ENCODE measurements around the gene DCTN2.
"Not testable (repeated sequence)": the region's sequence is repeated elsewhere in the genome, so short reads cannot be mapped to it uniquely, and the experiment has no call there.

DNA sequence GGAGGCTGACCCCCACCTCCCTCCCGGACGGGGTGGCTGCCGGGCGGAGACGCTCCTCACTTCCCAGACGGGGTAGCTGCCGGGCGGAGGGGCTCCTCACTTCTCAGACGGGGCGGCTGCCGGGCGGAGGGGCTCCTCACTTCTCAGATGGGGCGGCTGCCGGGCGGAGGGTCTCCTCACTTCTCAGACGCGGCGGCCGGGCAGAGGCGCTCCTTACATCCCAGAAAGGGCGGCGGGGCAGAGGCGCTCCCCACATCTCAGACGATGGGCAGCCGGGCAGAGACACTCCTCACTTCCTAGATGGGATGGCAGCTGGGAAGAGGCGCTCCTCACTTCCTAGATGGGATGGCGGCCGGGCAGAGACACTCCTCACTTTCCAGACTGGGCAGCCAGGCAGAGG is 39.2 kb downstream of the DCTN2 start:
- TF ChIP-seq, protein P1, sequence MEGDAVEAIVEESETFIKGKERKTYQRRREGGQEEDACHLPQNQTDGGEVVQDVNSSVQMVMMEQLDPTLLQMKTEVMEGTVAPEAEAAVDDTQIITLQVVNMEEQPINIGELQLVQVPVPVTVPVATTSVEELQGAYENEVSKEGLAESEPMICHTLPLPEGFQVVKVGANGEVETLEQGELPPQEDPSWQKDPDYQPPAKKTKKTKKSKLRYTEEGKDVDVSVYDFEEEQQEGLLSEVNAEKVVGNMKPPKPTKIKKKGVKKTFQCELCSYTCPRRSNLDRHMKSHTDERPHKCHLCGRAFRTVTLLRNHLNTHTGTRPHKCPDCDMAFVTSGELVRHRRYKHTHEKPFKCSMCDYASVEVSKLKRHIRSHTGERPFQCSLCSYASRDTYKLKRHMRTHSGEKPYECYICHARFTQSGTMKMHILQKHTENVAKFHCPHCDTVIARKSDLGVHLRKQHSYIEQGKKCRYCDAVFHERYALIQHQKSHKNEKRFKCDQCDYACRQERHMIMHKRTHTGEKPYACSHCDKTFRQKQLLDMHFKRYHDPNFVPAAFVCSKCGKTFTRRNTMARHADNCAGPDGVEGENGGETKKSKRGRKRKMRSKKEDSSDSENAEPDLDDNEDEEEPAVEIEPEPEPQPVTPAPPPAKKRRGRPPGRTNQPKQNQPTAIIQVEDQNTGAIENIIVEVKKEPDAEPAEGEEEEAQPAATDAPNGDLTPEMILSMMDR (IDR thresholded peaks at IDR 0.05) = not testable (repeated sequence)
- TF ChIP-seq POLR2A (IDR thresholded peaks at IDR 0.05) = not testable (repeated sequence)

Measured in Peyer's patch (tissue), 4 donors.